IMR-90 (cell line): ENCODE measurements around the gene ENKUR.

Source experiments
- BHLHE40 ChIP-seq: fragments of 150-350 bp; IDR thresholded peaks from 2 replicates; pipeline ENCODE4 v1.6.1; 2016; ENCODE audit warnings: mild to moderate bottlenecking, low read depth, low read length
- CEBPB ChIP-seq: IDR thresholded peaks from 2 replicates; pipeline ENCODE4 v1.6.1; 2012; ENCODE audit warnings: low read depth, low read length, improper control_type of control experiment
- CHD1 ChIP-seq: IDR thresholded peaks from 2 replicates; pipeline ENCODE4 v1.6.1; 2012; ENCODE audit warnings: low read depth, low read length, improper control_type of control experiment
- CTCF ChIP-seq: conservative IDR thresholded peaks from 2 replicates; pipeline ENCODE4 v1.5.1; 2012; ENCODE audit warnings: mild to moderate bottlenecking, low read depth, low read length, improper control_type of control experiment
- ELK1 ChIP-seq: fragments of 150-350 bp; IDR thresholded peaks from 2 replicates; pipeline ENCODE4 v1.6.1; 2016; ENCODE audit warnings: low read depth, mild to moderate bottlenecking, low read length, moderate library complexity, borderline replicate concordance
- FOS ChIP-seq: fragments of 150-350 bp; IDR thresholded peaks from 2 replicates; pipeline ENCODE4 v1.6.1; 2016; ENCODE audit warnings: low read depth, low read length
- MAFK ChIP-seq: IDR thresholded peaks from 2 replicates; pipeline ENCODE4 v1.6.1; 2012; ENCODE audit warnings: low read depth, low read length, improper control_type of control experiment
- MAZ ChIP-seq: IDR thresholded peaks from 2 replicates; pipeline ENCODE4 v1.6.1; 2012; ENCODE audit warnings: low read depth, mild to moderate bottlenecking, low read length, improper control_type of control experiment, moderate library complexity, borderline replicate concordance
- MXI1 ChIP-seq: IDR thresholded peaks from 2 replicates; pipeline ENCODE4 v1.6.1; 2012; ENCODE audit warnings: low read depth, mild to moderate bottlenecking, low read length, moderate library complexity, borderline replicate concordance
- POLR2A ChIP-seq: IDR thresholded peaks from 2 replicates; pipeline ENCODE4 v1.6.1; 2012; ENCODE audit warnings: mild to moderate bottlenecking, low read depth, low read length
- RFX5 ChIP-seq: IDR thresholded peaks from 2 replicates; pipeline ENCODE4 v1.8.0; 2012; ENCODE audit warnings: low read depth, mild to moderate bottlenecking, low read length, moderate library complexity
- SMC3 ChIP-seq: fragments of 150-350 bp; IDR thresholded peaks from 2 replicates; pipeline ENCODE4 v1.6.1; 2016; ENCODE audit warnings: low read depth, mild to moderate bottlenecking, antibody characterized with exemption, low read length, moderate library complexity

DNA sequence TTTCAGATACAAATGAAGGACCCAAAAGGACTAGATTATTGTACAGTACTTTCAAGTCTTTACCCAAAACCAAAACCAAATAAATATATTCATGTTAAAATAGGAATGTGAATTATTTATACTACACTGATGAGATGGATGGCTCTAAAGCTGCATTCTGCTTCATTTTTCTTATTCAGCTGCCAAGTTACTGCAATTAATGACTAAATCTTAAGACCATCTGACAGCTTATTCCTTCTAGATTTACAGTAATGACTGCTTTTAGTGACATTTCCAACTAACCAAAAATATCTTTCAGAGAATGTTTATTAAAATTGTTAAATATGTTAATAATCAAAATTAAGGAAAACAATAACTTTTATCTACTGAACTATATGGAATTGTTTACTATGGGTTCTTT lies 20.9 kb downstream of the ENKUR start:
- TF ChIP-seq CTCF (no peak), MAFK (no peak), POLR2A (no peak), RFX5 (no peak), ELK1 (no peak), CEBPB (no peak), MAZ (no peak), CHD1 (no peak), MXI1 (no peak), FOS (no peak), BHLHE40 (no peak), SMC3 (no peak)
